Panc1 (cell line): ENCODE data around the gene MARCHF2.

ENCODE experiments used
- CTCF ChIP-seq: fragments of 450-650 bp; IDR thresholded peaks from 2 replicates; pipeline ENCODE4 v1.5.1; 2017; ENCODE audit warnings: mild to moderate bottlenecking
- SIN3A ChIP-seq: IDR thresholded peaks from 2 replicates; pipeline ENCODE4 v1.6.1; 2012; ENCODE audit warnings: low read depth, mild to moderate bottlenecking, low read length, moderate library complexity, borderline replicate concordance; ENCODE audit not compliant: insufficient read depth
- TCF7L2 ChIP-seq: IDR thresholded peaks from 2 replicates; pipeline ENCODE4 v1.6.1; 2011; ENCODE audit warnings: mild to moderate bottlenecking, low read depth, low read length, inconsistent platforms

DNA sequence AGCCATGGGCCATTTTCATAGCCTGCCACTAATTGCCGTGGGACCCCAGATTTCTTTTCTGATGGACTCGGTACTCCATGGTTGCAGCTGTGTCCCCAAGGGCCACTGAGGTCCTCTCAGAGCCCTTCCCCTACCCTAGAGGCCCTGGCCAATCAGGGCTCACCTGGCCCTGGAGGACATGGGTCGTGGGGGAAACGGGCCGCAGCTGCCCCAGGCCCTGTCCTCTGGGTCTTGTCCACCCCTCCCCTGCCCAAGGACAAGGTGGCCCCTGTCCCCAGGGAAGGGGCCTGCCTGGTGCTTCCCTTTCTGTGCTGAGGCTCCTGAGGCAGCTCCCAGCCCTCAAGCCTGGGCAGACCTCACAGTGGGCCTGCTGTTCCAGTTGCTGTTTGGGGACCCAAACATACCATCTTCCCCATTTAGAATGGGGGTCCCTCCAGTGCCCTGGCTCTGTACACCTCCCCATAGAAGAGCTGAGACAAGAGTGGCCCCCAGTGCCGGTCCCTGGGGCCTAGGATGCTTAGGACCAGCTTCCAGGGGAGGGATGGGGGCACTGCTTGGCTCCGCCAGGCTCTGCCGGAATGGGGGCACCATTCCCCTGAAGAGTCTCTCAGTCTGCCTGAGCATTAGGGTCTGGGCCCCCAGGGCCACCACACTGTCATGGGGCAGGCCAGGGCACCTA, 19.8 kb upstream of the MARCHF2 start:
- TF ChIP-seq CTCF (no peak), SIN3A (no peak), TCF7L2 (no peak)
